Measurements from ENCODE around the gene NOP14. TPM values are rescaled to one million over a fixed set of nuclear protein-coding genes. Genes with fewer than 3 reads are reported as not detected.

Gene NOP14
- total RNA-seq, 2 experiments from 2014 or later, result 76.8 to 77.3 TPM

DNA sequence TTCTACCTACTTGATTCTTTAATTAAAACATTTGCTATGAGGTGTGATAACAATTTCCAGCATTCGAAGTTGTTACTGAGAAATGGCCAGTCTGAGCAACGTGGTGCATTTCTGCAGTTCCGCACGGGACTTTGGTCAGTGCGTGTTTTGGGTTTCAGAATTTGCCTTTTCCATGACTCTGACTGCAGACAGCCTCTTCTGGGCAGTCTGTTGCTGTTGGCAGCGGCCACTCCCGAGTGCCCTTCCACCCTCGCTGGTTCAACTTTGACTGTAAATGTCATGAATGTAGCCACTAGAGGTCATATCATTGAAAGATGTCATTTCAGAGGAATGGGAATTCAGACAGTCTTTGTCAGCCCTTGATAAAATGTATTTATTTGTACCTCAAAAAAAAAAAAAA is 53.6 kb downstream of the NOP14 start:
- Mint-ChIP-seq H3K9me3 (no peaks in the 10 kb centered on the region), H3K27me3 (no peaks in the 10 kb centered on the region), H3K27ac (no peak overlapping the region), H3K36me3 (ENCODE audit: low read depth) (peaks cover 50% of the 10 kb centered on the region), H3K4me3 (no peak overlapping the region), H3K4me1 (ENCODE audit: low read depth) (peaks cover 31% of the 10 kb centered on the region)
- POLR2A ChIA-PET, result no interaction called here
- TF ChIP-seq, protein P1, sequence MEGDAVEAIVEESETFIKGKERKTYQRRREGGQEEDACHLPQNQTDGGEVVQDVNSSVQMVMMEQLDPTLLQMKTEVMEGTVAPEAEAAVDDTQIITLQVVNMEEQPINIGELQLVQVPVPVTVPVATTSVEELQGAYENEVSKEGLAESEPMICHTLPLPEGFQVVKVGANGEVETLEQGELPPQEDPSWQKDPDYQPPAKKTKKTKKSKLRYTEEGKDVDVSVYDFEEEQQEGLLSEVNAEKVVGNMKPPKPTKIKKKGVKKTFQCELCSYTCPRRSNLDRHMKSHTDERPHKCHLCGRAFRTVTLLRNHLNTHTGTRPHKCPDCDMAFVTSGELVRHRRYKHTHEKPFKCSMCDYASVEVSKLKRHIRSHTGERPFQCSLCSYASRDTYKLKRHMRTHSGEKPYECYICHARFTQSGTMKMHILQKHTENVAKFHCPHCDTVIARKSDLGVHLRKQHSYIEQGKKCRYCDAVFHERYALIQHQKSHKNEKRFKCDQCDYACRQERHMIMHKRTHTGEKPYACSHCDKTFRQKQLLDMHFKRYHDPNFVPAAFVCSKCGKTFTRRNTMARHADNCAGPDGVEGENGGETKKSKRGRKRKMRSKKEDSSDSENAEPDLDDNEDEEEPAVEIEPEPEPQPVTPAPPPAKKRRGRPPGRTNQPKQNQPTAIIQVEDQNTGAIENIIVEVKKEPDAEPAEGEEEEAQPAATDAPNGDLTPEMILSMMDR (IDR thresholded peaks at IDR 0.05), result no peak
- DNase-seq (no peak), ATAC-seq (no peak)
- CTCF ChIA-PET, result no interaction called here
- intact Hi-C loops (cut with micrococcal nuclease), result no loop called here

DNA sequence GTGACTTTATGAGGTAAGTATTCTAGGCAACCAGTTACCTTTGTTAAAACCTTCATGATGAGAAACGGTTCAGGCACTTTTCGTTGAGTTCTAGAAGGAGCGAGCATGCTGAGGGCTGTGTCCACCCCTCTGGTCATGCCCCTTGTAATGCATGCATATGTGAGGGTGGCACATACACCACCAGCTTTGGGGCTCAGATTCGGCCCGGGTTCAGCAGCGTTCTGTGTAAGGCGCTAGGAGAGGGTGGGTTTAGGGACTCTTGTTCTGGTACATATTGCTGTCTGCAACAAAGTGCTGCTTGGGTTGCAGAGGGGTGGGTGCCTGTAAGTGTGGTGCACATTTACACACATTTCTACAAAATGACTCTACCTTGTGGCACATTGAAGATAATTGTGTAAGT is 54.5 kb downstream of the NOP14 start:
- no peaks in the 10 kb centered on the region for H3K27me3 Mint-ChIP-seq
- CTCF ChIA-PET, result no interaction called here
- peaks cover 32% of the 10 kb centered on the region for H3K4me1 Mint-ChIP-seq (ENCODE audit: low read depth)
- POLR2A ChIA-PET, result no interaction called here
- ATAC-seq, result no peak
- TF ChIP-seq, protein P1 (IDR thresholded peaks at IDR 0.05), result no peak
- no peaks in the 10 kb centered on the region for H3K9me3 Mint-ChIP-seq
- DNase-seq, result no peak
- H3K4me3 Mint-ChIP-seq, result no peak overlapping the region
- peaks cover 46% of the 10 kb centered on the region for H3K36me3 Mint-ChIP-seq (ENCODE audit: low read depth)
- H3K27ac Mint-ChIP-seq, result peak overlapping the region; percentile 46
- intact Hi-C loops (cut with micrococcal nuclease), result no loop called here

DNA sequence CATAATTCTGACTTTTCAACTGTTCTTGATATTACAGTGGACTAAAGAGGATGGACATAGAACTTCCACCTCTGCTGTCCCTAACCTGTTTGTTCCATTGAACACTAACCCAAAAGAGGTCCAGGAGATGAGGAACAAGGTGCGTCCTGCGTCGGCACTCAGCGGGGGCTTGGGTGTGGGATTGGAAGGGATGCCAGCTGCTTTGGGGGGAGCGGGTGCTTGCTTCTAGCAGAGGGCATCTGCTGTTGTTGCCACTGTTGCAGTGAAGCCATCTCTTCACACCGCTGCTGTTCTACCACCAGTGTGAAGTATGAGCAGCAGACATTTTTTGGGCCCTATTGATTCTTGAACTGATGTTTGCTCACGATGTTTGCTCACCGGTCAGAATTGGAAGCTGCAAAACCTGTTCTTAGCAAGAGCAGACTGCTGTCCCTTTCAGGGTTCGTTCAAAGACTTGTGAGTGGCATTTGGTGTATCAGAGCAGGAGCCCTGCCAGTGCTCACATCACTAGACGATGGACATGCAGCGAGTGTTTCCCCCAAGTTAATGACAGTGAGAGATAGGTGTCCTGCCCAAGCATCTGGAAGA is 55.4 kb downstream of the NOP14 start:
- H3K27ac Mint-ChIP-seq, result peak overlapping the region; percentile 20
- ChIA-PET POLR2A (no interaction called here), CTCF (no interaction called here)
- TF ChIP-seq, protein P1 (IDR thresholded peaks at IDR 0.05), result no peak
- DNase-seq, result no peak
- H3K9me3 Mint-ChIP-seq, result no peaks in the 10 kb centered on the region
- intact Hi-C loops (cut with micrococcal nuclease), result no loop called here
- peaks cover 49% of the 10 kb centered on the region for H3K36me3 Mint-ChIP-seq (ENCODE audit: low read depth)
- peaks cover 33% of the 10 kb centered on the region for H3K4me1 Mint-ChIP-seq (ENCODE audit: low read depth)
- no peak for ATAC-seq
- no peak overlapping the region for H3K4me3 Mint-ChIP-seq
- H3K27me3 Mint-ChIP-seq, result no peaks in the 10 kb centered on the region

DNA sequence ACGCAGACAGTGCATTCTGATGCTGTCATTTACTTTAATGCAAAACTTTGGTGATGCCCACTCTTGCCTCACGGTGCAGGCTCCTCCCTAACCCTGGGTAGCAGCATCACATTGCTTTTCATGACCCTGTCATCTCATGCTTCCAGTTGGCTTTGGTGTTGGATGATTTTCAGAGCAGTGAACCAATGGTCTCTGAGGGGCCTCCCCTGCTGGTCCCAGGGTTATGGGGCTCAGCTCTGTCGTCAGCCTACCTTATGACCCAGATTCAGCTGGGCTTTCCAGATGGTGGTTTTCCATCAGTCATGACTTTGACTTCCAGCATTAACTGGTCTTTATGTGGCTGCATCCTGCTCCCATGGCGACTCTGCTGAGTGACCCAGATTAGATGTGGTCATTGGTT is 56.0 kb downstream of the NOP14 start:
- no peaks in the 10 kb centered on the region for H3K9me3 Mint-ChIP-seq
- POLR2A ChIA-PET, result no interaction called here
- H3K27ac Mint-ChIP-seq, result peak overlapping the region; percentile 20
- no peaks in the 10 kb centered on the region for H3K27me3 Mint-ChIP-seq
- H3K36me3 Mint-ChIP-seq (ENCODE audit: low read depth), result peaks cover 49% of the 10 kb centered on the region
- no peak overlapping the region for H3K4me3 Mint-ChIP-seq
- TF ChIP-seq, protein P1 (IDR thresholded peaks at IDR 0.05), result no peak
- DNase-seq (no peak), ATAC-seq (peak; percentile 45)
- CTCF ChIA-PET, result interaction anchor here (1.2 kb wide), 1 partner anchor 16 kb away, joined by 4 read pairs; no protein-coding TSS in a partner anchor
- peaks cover 33% of the 10 kb centered on the region for H3K4me1 Mint-ChIP-seq (ENCODE audit: low read depth)
- intact Hi-C loops (cut with micrococcal nuclease), result no loop called here

DNA sequence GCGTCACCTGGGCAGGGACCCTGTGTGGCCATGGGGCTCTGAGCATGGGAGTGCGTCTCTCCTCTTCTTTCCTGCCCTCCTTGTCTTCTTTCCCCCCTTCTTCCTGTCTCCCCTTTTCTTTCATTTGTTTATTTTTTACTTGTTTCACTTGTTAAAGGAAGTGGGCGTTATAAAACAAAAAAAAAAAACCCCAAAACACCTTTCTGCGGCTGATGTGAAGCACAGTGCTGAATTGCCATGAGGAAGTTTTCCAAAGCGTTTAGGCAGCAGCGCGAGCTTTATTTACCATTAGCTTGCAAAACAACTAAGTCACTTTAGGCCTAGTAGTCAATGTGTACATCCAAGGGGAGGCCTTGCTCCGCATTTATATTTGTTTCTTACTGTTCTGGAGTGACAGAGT is 57.0 kb downstream of the NOP14 start:
- peak; percentile 10 for ATAC-seq
- intact Hi-C loops (cut with micrococcal nuclease), result no loop called here
- Mint-ChIP-seq H3K36me3 (ENCODE audit: low read depth) (peaks cover 49% of the 10 kb centered on the region), H3K9me3 (no peaks in the 10 kb centered on the region), H3K27me3 (no peaks in the 10 kb centered on the region), H3K4me3 (no peak overlapping the region), H3K27ac (peak overlapping the region; percentile 80), H3K4me1 (ENCODE audit: low read depth) (peaks cover 33% of the 10 kb centered on the region)
- POLR2A ChIA-PET, result no interaction called here
- CTCF ChIA-PET, result interaction anchor here (1.2 kb wide), 1 partner anchor 17 kb away, joined by 4 read pairs; no protein-coding TSS in a partner anchor
- TF ChIP-seq, protein P1 (IDR thresholded peaks at IDR 0.05), result no peak
- no peak for DNase-seq

Data from activated CD8-positive, alpha-beta T cell treated with anti-CD3 and anti-CD28 coated beads for 36 hours (primary cell).